ENCODE measurements around the gene ALKBH6. TPM values are rescaled to one million over a fixed set of nuclear protein-coding genes. Genes with fewer than 3 reads are reported as not detected.

Gene ALKBH6
- total and polyA plus RNA-seq, 9 of the 15 experiments (the other 6 are each of a cell fraction or from before 2014, with no cell fraction given) = 0.67 to 62.0 (median 34.5) TPM

GRCh38 chr19:36014012-36014924, at the start of gene ALKBH6 (continued):
- TF ChIP-seq PTRF (tag; IDR thresholded peaks at IDR 0.05) = no peak
- TF ChIP-seq, protein P1, sequence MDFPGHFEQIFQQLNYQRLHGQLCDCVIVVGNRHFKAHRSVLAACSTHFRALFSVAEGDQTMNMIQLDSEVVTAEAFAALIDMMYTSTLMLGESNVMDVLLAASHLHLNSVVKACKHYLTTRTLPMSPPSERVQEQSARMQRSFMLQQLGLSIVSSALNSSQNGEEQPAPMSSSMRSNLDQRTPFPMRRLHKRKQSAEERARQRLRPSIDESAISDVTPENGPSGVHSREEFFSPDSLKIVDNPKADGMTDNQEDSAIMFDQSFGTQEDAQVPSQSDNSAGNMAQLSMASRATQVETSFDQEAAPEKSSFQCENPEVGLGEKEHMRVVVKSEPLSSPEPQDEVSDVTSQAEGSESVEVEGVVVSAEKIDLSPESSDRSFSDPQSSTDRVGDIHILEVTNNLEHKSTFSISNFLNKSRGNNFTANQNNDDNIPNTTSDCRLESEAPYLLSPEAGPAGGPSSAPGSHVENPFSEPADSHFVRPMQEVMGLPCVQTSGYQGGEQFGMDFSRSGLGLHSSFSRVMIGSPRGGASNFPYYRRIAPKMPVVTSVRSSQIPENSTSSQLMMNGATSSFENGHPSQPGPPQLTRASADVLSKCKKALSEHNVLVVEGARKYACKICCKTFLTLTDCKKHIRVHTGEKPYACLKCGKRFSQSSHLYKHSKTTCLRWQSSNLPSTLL (IDR thresholded peaks at IDR 0.05) = no peak
- TF ChIP-seq AFF1 (IDR thresholded peaks at IDR 0.05; ENCODE audit: low read depth in 1 of 2, partially characterized antibody in 2 of 2) = peak in 1 of 2 experiments; percentile 46
- no peak for TF ChIP-seq SMARCA4 (IDR thresholded peaks at IDR 0.05)
- peak; percentile 91 for TF ChIP-seq OTX1 (CRISPR knock-in tag; IDR thresholded peaks at IDR 0.05)
- TF ChIP-seq GATAD2A (IDR thresholded peaks at IDR 0.05) = no peak
- TF ChIP-seq ZC3H11A (IDR thresholded peaks at IDR 0.05; ENCODE audit: low read depth, low read length) = no peak
- TF ChIP-seq, protein P2, sequence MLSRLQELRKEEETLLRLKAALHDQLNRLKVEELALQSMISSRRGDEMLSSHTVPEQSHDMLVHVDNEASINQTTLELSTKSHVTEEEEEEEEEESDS (CRISPR knock-in tag; IDR thresholded peaks at IDR 0.05) = no peak
- TF ChIP-seq NCOA2 (IDR thresholded peaks at IDR 0.05; ENCODE audit: partially characterized antibody in 2 of 2) = no peak
- no peak for TF ChIP-seq NR2C2 (CRISPR knock-in tag; IDR thresholded peaks at IDR 0.05)
- no peak for TF ChIP-seq NR2C2 (tag; IDR thresholded peaks at IDR 0.05)
- no peak for TF ChIP-seq ZBTB17 (CRISPR knock-in tag; IDR thresholded peaks at IDR 0.05)
- TF ChIP-seq DIDO1 (tag; IDR thresholded peaks at IDR 0.05; ENCODE audit: low read depth) = no peak
- no peak for TF ChIP-seq ZNF263 (CRISPR knock-in tag; IDR thresholded peaks at IDR 0.05; ENCODE audit: borderline replicate concordance)
- no peak for TF ChIP-seq GTF2A2 (tag; IDR thresholded peaks at IDR 0.05)
- TF ChIP-seq SREBF2 (CRISPR knock-in tag; IDR thresholded peaks at IDR 0.05) = no peak
- TF ChIP-seq STAT5A (IDR thresholded peaks at IDR 0.05; ENCODE audit: borderline replicate concordance, low read length) = no peak
- no peak for TF ChIP-seq MEF2D (tag; conservative IDR thresholded peaks at IDR 0.05; ENCODE audit: low read depth)
- TF ChIP-seq CBX1 (IDR thresholded peaks at IDR 0.05; ENCODE audit: low read depth) = no peak
- TF ChIP-seq ZBTB43 (CRISPR knock-in tag; IDR thresholded peaks at IDR 0.05) = no peak
- TF ChIP-seq ASH1L (IDR thresholded peaks at IDR 0.05; ENCODE audit: borderline replicate concordance, low read depth, partially characterized antibody) = peak; percentile 95

All from K562 (cell line).